NCI-H146 (cell line): ENCODE measurements around the gene FMNL3.
A peak's percentile ranks its signal among the peaks of the same experiment; 100 is the strongest.

Source experiments
- DNase-seq: peaks from one replicate; lab custom pipeline; 2025; lab: John Stamatoyannopoulos, UW

The FMNL3 gene

DNA sequence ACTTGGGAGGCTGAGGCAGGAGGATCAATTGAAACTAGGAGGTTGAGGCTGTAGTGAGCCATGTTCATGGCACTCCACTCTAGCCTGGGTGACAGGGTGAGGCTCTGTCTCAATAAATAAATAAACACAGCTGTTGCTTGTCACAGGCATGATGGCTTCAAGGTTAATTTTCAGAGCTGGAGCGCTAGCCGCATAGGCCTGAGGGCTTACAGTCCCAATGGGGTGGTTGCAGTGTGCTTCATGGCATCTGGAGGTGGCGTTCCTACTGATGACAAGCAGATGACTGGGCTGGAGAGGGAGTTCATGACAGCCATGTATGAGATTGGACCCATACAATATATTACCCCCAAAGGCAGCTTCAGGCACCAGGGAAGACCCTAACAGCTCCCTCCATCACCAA is 1.6 kb upstream of the FMNL3 start:
- DNase-seq: peak; percentile 39

DNA sequence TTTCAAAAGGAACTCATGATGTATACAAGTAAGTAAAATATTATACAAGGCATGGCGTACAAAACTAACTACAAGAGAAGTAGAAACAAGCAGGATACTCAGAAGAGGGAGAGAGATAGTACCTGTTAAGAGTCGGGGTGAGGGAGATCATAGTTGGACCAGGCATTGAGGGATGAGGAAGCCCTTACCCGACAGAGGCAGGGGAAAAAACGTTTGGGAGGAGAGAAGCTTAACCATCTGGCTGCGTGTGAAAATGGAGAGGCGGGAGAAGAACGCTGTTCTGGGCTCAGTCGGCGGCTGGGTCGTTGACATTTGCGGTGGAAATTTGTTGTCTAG is 575 bp upstream of the FMNL3 start:
- peak; percentile 60 for DNase-seq

DNA sequence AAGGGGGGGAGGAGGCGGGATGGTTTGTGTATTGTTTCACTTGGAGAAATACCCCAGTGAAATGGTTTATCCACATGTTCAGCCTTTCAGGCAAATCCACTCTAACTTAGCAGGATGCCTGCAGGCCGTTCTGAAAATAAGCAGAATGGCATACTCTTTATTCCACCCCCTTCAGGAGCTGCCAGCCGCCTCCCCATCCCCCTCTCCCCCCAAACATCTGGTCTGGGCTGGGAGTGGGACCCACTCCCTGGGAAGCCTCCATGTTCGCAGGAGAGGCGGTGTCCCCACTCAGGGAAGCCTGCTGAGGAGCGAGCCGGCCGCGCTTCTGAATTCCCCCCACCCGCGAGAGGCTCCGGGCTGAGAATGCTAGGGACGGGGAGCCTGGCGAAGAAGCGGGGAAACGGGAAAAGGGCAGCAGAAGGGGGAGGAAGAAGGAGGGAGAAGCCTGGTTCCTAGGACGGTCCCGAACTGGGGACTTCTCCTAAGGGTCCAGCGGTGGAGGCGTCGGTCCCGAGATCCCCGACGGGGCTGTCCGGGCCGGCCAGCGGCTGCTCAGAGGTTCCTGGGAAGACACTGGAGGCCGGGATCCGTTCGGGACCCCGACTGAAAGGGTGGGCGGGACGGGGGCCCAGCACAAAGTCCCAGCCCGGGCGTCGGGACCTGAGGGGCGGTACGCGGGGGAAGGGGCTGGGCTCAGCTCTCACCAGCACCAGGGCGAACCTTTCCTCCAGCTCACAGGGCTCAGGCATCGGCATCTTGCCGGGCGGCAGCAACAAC is 666 bp downstream of the FMNL3 start:
- peak; percentile 58 for DNase-seq

DNA sequence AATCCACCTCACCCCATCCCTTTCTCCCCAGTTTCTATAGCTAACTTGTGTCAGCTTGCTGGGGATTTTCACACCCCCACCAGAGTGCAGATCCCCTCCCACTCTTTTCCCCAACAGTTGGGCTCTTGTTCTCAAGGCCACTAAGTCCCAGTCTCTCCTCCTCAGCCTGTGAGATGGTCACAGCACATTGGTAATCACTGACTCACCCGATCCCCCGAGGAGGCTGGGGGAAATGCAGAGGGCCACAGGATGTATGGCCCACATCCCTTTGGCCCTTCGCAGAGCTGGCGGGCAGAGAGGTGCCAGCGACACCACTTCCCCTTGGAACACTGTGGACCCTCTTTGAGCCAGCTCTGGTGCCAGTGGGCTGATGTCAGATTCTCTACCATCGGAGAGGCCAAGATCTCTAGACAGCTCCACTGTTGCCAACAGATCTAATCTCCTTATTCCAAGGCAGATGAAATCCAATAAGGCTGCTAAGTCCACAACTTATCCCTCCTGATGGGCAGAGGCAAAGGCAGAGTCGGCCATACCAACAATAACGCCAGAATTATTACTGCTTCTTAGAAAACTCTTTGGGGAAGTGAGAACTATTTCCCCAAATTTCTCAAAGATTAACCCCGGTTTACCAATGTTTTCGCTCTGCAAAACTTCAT is 1.6 kb downstream of the FMNL3 start:
- DNase-seq: no peak

DNA sequence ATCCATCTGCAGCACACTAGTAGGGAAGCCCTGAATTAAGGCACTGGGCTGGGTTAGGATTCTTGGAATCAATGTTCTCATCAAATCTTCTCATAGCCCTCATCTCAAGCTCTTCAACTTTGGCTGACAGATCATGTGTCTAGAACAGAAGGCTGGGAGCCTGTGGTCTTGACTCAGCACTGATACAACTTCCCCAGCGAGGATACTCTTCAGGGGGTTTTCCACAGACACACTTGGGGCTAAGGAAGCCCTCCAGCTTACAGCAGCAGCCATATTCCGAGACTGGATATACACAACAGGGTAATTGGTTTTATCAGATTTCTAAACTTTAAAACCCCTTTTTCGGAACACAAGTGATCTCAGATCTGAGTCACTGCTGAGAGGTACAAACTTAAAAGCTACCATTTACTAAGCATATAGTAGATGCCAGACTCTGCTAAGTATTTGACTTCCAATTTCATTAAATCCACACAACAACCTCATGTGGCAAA is 3.5 kb downstream of the FMNL3 start:
- no peak for DNase-seq

DNA sequence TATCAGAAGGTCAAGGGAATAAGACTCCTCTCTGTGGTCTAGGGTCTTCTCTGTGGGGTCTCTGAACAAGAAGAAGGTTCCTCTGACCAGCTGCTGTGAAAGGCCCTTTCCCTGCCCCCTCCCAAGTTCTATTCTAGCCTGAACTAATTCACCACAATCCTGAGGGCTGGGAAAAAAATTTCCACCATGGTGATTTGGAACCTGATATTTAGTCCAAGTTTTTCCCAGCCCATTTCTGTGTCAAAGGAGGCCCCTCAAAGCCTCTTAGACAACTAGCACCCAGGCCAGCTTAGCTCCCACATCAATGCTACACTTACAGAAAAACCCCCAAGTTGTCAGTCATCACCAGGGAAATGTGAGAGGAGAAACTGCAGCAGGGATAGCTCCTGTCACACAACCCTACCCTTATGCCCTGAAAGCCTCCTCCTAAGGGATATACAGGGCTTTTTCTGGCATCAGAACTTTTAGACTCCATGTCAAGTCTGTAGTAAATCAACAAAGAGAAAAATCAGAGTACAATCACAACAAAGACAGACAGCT is 4.5 kb downstream of the FMNL3 start:
- DNase-seq: no peak

DNA sequence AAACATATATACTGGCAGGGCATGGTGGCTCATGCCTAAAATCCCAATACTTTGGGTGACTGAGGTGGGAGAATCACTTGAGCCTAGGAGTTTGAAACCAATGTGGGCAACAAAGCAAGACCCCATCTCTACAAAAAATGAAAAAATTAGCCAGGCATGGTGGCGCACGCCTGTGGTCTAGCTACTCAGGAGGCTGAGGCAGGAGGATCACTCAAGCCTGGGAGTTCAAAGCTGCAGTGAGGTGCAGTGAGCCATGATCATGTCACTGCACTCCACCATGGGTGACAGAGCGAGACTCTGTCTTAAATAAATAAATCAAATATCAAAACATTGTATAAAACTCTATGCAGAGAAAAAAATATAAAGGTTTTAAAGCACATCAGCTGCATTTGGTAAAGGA is 5.2 kb downstream of the FMNL3 start:
- no peak for DNase-seq

DNA sequence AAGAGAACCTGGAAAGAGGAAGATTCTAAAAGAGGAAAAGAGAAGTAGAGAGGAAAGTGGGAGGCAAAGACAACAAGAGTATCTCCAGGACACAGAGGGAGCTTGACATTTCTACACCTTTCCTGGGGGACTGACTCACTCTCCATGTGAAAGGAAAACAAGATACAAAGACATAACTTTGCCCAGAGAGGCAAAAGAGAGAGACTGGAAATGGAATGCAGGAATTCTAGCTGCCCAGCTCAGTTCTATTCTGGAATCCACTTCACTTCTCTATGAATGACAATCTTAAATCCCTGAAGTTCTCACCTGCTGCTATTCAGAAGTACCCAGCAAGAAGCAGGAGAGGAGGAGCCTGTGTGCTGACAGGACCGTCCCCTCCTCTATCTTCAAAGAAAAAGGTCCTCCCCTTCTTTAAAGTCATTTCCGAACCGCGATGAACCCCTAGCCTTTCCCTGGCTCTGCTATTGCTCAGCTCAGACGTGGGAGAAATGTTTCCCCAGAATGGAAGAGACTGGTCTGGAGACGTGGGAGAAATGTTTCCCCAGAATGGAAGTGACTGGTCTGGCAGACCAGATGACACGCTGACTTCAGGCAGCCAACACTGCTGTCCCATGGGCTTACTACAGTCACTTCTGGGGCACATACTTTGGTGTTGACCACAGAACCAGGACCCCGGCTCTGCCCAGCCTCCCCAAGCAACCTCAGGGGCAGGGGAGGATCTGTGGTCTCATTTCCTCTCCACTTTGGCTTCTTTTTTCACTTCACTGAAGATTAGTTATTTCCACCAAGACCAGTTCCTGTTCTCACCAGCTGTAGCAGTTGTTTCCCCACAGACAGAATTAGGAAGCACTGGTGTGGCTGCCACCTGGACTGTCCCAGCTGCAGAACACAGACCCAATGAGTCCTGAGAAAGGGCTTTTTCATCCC is 8.3 kb downstream of the FMNL3 start:
- DNase-seq: no peak

DNA sequence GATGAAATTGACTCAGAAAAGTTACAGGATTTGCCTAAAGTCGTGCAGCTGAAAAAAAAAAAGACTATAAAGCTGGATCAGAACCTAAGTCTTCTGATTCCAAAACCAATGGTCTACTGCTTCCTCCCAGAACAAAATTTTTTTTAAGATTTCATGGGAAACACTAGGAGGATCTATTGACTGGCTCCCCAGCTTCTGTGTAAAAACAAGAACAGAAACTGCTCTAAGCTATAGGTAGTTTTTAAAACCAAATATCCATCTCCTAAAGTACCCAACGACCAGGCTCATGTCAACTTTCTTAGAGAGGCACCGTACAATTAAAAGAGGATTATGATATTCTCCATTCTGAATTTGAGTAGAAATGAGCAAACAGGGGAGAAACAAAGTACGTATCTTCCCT is 9.4 kb downstream of the FMNL3 start:
- DNase-seq: no peak

DNA sequence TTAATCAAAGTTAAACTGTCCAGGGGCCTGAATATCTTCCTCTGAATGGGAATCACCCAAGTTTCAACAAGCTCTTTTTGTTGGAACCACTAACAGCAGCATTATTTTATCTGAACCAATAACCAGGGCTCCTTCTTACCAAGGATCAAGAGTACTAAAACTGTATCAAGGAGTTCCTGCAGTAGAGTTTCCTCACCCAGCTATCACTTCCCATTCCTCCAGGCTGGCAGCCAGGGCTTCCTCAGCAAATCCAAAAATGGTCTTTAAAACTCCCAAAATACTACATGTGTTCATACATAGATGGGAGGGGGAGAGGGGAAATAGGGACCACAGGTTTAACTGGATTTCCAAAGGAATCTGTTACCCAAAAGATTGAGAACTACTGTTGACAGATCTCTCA is 10.5 kb downstream of the FMNL3 start:
- no peak for DNase-seq

DNA sequence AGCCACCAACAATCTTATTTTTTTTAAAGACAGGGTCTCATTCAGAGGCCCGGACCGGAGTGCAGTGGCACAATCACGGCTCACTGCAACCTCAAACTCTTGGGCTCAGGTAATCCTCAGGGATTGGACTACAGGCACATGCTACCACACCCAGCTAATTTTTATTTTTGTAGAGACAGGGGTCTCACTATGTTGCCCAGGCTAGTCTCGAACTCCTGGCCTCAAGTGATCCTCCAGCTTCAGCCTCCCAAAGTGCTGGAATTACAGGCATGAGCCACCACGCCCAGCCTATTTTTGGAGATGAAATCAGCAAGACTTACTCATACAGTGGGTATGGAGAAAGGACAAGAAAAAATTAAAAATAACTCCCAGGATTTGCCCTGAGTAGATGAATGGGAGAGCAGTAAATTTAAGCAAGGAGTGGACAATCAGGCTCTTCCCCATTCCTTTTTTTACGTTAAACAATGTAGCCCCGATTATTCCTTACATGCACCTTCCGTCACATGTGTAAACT is 13.2 kb downstream of the FMNL3 start:
- DNase-seq: no peak

DNA sequence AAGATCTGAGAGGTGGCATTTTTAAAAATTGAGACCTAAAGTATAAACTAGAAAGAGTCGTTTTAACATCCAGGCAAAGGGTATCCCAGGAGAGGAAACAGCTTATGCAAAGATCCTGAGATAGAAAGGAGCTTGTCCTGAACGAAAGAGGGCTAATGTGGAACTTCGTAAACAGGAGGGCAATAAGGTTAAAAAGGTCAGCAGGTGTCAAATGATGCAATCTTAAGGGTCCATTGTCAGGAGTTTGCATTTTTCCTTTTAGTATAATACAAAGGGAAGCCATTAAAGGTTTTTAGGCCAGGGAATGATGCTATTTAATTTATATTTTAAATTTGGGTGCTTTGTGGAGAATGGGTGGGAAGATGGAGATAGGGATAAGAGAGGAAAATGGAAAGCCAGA is 14.4 kb downstream of the FMNL3 start:
- no peak for DNase-seq

DNA sequence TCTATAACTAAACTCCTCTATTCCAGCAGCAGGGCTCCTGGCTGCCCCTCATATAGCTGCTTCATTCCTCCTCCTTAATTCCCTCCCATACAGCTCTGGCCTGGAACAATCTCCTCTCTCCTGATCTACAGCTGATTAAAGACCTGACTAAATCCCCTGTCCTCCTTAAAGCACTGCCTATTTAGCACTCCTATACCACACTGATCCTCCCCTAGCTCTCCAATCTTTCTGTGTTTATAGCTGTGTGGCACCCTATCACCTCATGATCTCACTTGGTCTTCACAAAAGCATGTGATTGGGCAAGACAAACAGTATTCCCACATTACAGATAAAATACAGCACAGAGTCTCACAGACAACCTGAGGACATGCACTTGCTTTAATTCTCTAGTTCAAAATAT is 17.4 kb downstream of the FMNL3 start:
- no peak for DNase-seq

DNA sequence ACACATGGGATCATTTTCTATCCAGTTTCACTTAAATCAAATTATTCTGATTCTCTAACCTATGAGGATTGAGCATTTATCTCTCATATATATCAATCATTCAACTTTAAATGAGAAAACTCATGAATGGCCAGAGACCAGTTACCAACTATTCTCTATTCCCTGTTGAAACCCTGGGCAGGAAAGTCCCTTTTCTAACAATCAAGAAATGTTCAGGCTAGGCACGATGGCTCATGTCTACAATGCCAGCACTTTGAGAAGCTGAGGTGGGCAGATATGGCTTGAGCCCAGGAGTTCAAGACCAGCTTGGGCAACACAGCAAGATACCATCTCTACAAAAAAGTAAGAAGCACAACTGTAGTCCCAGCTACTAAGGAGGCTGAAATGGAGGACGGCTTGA is 18.0 kb downstream of the FMNL3 start:
- no peak for DNase-seq

DNA sequence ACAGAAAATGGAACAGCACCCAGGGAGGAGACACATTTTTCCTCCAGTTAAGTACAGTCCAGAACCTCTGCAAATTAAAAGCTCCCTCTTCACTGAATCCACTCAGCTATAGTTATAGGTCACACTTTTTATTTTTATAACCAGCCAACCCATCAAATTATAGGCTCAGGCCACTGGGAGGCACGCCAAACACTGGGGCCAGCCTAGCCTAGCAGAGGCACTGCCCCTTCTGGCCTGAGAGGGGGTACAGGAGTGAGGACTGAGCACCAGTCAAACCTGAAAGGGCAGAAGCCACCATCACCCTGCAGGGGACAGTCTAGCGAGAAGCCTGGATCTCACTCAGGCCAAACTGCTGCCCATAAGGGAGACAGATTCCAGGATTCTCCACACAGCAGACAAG is 19.3 kb downstream of the FMNL3 start:
- DNase-seq: no peak

DNA sequence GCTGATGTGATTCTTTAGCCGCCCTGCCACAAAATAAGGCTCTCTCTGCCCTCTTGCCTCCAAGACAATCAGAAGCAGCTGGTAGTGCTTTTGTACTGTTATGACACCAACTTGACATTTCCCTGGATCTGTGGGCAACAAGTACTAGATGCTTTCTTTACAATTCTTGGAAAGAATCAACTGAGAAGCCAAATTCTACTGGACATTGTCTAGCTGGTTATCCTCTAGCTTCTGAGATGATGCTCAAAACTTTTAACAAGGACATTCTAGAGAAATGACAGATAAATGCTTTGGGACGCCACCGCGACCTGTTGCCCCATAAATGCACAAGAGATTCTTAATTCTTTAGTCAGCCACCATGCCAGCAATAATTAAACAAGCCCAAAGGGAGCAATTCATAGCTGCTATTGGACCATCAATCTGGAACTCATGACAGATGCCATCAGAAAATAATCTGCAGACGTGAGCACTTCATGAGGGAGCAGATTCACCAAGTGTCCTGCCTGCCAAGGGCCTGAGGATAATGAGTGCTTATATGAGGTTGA is 22.8 kb downstream of the FMNL3 start:
- no peak for DNase-seq

DNA sequence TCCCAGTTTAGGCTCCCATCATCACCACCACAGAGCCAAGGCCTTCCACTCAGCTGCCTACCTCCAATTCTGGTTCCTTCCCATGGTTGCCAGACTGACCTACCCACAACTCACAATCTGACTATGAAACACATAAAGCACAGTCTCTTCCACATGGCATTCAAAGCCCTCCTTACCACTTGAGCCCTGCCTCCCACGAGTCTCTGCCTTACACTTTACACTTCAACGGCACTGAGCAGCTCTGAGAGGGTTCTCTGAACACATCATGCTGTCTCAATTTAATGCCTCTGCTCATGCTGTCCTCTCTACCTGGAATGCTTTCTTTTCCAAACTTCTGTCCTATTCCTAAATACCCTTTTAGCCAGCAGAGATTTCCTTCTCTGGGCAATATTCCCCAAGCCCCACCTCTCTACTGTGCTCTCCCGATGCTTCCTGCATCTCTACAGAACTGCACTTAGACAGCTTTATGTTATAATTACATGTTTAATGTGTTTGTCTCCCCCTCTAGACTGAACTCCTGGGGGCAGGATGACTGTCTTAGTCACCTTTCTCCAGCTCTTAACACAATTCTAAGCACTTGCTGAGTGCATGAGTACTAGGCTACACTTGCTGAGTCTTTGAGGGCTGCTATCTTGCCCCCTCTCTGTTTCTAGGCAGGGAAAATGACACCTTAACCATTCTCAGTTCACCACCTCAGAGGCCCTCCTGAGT is 23.5 kb downstream of the FMNL3 start:
- no peak for DNase-seq

DNA sequence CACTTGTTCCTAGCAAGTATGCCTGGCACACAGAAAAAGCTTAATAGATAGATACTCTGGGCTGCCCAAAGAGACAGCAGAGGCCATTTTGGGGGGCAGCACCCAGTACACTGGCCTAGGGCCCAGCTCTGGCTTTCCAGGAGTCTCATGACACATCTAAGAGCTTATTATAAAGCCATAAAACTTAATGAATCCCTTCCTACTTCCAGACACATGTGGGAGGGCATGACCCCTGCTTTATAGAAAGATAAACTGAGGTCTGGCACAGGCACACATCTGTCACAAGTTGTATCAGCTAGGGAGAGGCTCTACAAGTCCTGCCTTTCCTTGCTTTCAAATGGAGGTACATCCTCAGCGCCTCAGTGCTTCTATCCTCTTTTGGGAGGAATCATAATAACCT is 27.1 kb downstream of the FMNL3 start:
- DNase-seq: no peak

DNA sequence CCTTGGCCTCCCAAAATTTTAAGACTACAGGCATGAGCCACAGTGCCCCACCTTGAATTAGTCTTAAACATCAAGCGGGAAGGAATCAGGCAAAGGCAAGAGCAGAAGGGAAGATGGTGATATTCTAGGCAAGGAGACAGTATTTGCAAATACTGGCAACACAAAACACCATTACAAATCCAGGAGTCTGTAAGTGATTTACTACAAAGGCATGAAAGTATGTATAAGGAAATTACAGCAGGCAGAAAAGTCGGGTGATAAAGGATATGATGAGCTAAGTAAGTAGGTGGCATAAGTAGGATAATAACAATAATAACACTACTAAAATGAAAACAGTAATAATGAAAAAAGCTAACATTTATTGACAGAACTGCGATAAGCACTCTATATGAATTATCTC is 28.5 kb downstream of the FMNL3 start:
- DNase-seq: no peak

DNA sequence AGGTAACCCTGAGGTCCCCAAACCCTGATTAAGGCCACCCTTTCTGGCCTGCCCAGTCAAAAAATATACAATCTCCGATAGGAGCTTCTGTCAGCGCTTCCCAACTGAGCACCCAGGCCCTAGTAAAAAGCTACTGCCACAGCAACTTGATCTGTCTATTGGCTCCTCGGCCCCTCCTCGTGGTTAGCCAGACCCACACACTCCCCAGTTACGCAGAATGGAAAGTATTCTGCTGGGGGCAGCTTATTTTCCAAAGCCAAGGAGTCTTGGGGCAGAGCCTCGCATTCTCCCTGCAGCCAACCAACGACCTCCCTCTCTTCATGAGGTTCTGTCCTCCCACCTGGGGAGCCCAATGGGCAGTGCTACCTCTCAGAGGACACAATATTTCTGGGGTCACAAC is 32.1 kb downstream of the FMNL3 start:
- DNase-seq: no peak

DNA sequence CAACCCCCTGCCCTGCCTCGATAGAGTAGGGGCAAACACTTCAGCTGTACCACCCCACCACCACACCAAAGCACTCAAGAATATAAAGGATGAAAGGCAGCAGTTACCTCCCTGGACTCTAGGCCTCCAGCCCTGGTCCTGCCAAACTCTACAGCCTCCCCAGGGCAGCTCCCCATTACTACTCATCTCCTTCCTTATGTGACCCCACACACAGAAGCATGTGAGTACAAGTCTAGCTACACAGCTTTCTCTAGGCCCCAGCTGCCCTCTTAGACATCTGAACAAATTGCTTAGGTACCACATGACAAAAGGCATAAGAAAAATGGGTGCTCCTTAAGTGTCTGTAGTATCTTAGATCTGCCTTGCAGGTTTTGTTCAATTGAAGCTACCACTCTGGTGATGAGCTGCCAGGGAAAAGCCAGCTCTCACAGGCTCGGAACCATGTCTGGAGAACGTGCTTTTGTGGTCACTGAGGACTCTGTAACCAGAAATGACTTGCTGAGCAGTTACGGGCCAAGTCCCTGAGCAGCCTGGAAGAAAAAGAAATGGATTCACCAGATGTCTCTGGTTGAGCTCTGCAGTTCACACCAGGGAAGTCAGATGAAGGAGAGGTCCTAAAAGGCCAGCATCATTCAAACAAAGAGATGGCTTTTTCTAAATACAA is 32.8 kb downstream of the FMNL3 start:
- no peak for DNase-seq
